ENCODE results near the gene SLC39A3. TPM values are rescaled to one million over a fixed set of nuclear protein-coding genes. Genes with fewer than 3 reads are reported as not detected.
"Not testable (repeated sequence)": the region's sequence is repeated elsewhere in the genome, so short reads cannot be mapped to it uniquely, and the experiment has no call there.

SLC39A3 gene
- total RNA-seq, 5 donors from 2014 or later (not counting 1 experiment from before 2014, with no cell fraction given) = 13.2 to 24.5 (median 19.6) TPM

GRCh38 chr19:2716275-2716650 lies 23.6 kb downstream of the SLC39A3 start:
- Mint-ChIP-seq H3K9me3 (peaks cover 2 to 11% (median 3%) of the 10 kb centered on the region in 3 donors), H3K27ac (no peak overlapping the region), H3K4me3 (no peak overlapping the region), H3K27me3 (peaks cover 8 to 32% of the 10 kb centered on the region in 2 donors), H3K36me3 (peaks cover 6% of the 10 kb centered on the region), H3K4me1 (peaks cover 5 to 12% (median 6%) of the 10 kb centered on the region in 3 donors)
- peaks cover 2 to 14% of the 10 kb centered on the region in 2 experiments for H3K4me1 ChIP-seq (ENCODE audit: control insufficient read depth in 1 of 2, extremely low read depth in 1 of 2, insufficient read depth in 2 of 2, low read length in 2 of 2)
- H3K36me3 ChIP-seq (ENCODE audit: control insufficient read depth in 2 of 2, extremely low read depth in 1 of 2, insufficient read depth in 1 of 2, low read length in 1 of 2) = peaks cover 0 to 4% of the 10 kb centered on the region in 2 donors
- no peak overlapping the region for H3K4me3 ChIP-seq (ENCODE audit: control insufficient read depth in 1 of 2, extremely low read depth in 1 of 2, low read length in 1 of 2)
- H3K9me3 ChIP-seq = no peaks in the 10 kb centered on the region
- ATAC-seq (replicated peaks in 1 of 4) (no peak), DNase-seq (no peak)
- H3K27me3 ChIP-seq (replicated peaks in 1 of 2; ENCODE audit: control insufficient read depth in 2 of 2, extremely low read depth in 1 of 2, insufficient read depth in 2 of 2, low read length in 1 of 2) = peaks cover 0 to 63% of the 10 kb centered on the region in 2 experiments
- POLR2A ChIA-PET = no interaction called here
- whole genome bisulfite sequencing (ENCODE audit: insufficient coverage) = 84% methylated on average over 9 of the region's 19 CpGs
- CTCF ChIA-PET = no interaction called here
- H3K27ac ChIP-seq (ENCODE audit: low read length) = no peak overlapping the region

- H3K27ac ChIP-seq (ENCODE audit: low read length) = no peak overlapping the region
- H3K9me3 ChIP-seq = no peaks in the 10 kb centered on the region
- Mint-ChIP-seq H3K4me3 (no peak overlapping the region), H3K36me3 (peaks cover 6% of the 10 kb centered on the region), H3K4me1 (peaks cover 9 to 16% (median 11%) of the 10 kb centered on the region in 3 donors), H3K27ac (no peak overlapping the region), H3K9me3 (peaks cover 2 to 11% (median 3%) of the 10 kb centered on the region in 3 donors), H3K27me3 (peaks cover 8 to 33% of the 10 kb centered on the region in 2 donors)
- H3K4me1 ChIP-seq (ENCODE audit: control insufficient read depth in 1 of 2, extremely low read depth in 1 of 2, insufficient read depth in 2 of 2, low read length in 2 of 2) = peaks cover 6 to 18% of the 10 kb centered on the region in 2 experiments
- CTCF ChIA-PET = no interaction called here
- H3K27me3 ChIP-seq (replicated peaks in 1 of 2; ENCODE audit: control insufficient read depth in 2 of 2, extremely low read depth in 1 of 2, insufficient read depth in 2 of 2, low read length in 1 of 2) = peaks cover 0 to 65% of the 10 kb centered on the region in 2 experiments
- POLR2A ChIA-PET = no interaction called here
- no peak for DNase-seq
- peaks cover 0 to 4% of the 10 kb centered on the region in 2 donors for H3K36me3 ChIP-seq (ENCODE audit: control insufficient read depth in 2 of 2, extremely low read depth in 1 of 2, insufficient read depth in 1 of 2, low read length in 1 of 2)
- no peak overlapping the region for H3K4me3 ChIP-seq (ENCODE audit: control insufficient read depth in 1 of 2, extremely low read depth in 1 of 2, low read length in 1 of 2)
- ATAC-seq (replicated peaks in 1 of 4) = no peak
- WGBS (ENCODE audit: insufficient coverage) = 81% methylated on average over 7 of the region's 12 CpGs
Measured at GRCh38 chr19:2715470-2716274, 24.1 kb downstream of the SLC39A3 start.

DNA sequence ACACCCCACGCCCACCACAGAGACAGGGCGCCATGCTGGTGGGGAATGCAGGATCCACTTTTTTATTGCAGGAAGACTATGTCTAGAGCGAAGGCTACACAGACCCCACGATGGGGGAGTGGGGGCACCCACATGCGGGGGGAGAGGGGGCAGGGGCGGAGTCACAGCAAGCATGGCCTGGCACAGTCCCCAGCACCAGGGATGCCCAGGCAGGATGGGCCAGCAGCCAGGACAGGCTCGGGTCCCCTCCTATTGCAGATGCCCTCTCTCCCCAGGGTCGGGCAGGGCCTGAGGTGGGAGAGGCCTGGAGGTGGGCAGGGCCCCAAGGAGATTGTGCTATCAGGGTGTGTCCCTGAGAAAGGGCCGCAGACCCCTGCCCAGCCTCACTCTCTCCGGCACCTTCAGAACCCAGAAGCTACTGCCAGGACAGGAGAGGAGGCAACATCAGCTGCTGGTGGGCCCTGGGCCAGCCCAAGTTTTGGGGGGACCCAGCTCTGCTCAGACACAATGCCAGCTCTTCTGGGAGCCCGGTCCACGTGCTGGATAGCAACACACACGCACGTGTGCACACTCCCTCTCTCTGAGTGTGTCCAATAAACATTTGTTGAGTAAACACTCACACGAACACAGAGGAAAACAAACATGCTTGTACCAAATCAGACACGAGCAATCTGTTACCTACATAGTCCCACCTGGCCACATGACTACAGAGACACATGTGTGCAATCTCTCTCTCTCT lies 25.1 kb downstream of the SLC39A3 start:
- no peak for ATAC-seq (replicated peaks in 1 of 4)
- WGBS (ENCODE audit: insufficient coverage) = 78% methylated on average over 10 of the region's 16 CpGs

GRCh38 chr19:2714102-2714501 lies 25.7 kb downstream of the SLC39A3 start:
- Histone ChIP-seq H3K27me3 (replicated peaks in 1 of 2; ENCODE audit: control insufficient read depth in 2 of 2, extremely low read depth in 1 of 2, insufficient read depth in 2 of 2, low read length in 1 of 2) (peaks cover 0 to 56% of the 10 kb centered on the region in 2 experiments), H3K4me1 (ENCODE audit: control insufficient read depth in 1 of 2, extremely low read depth in 1 of 2, insufficient read depth in 2 of 2, low read length in 2 of 2) (peaks cover 4 to 13% of the 10 kb centered on the region in 2 experiments)
- peaks cover 2 to 11% (median 3%) of the 10 kb centered on the region in 3 donors for H3K9me3 Mint-ChIP-seq
- H3K27ac ChIP-seq (ENCODE audit: low read length); H3K4me3 ChIP-seq (ENCODE audit: control insufficient read depth in 1 of 2, extremely low read depth in 1 of 2, low read length in 1 of 2); H3K4me3 Mint-ChIP-seq; POLR2A ChIA-PET; H3K36me3 ChIP-seq (ENCODE audit: control insufficient read depth in 2 of 2, extremely low read depth in 1 of 2, insufficient read depth in 1 of 2, low read length in 1 of 2); ATAC-seq (replicated peaks in 1 of 4); H3K27ac Mint-ChIP-seq; CTCF ChIA-PET; H3K9me3 ChIP-seq; DNase-seq; H3K36me3 Mint-ChIP-seq: not testable (repeated sequence)
- H3K4me1 Mint-ChIP-seq = peaks cover 9 to 18% (median 17%) of the 10 kb centered on the region in 3 donors
- H3K27me3 Mint-ChIP-seq = peaks cover 4 to 25% of the 10 kb centered on the region in 2 donors
- 13% methylated on average over 1 of the region's 1 CpG for WGBS (ENCODE audit: insufficient coverage)

More for the DNA sequence above, 25.1 kb downstream of the SLC39A3 start:
- Mint-ChIP-seq H3K4me3 (no peak overlapping the region), H3K27ac (no peak overlapping the region), H3K9me3 (peaks cover 2 to 11% (median 3%) of the 10 kb centered on the region in 3 donors), H3K27me3 (peaks cover 5 to 29% of the 10 kb centered on the region in 2 donors), H3K4me1 (peaks cover 10 to 19% (median 18%) of the 10 kb centered on the region in 3 donors), H3K36me3 (peaks cover 6% of the 10 kb centered on the region)
- ChIA-PET POLR2A (no interaction called here), CTCF (no interaction called here)
- Histone ChIP-seq H3K4me3 (ENCODE audit: control insufficient read depth in 1 of 2, extremely low read depth in 1 of 2, low read length in 1 of 2) (no peak overlapping the region), H3K4me1 (ENCODE audit: control insufficient read depth in 1 of 2, extremely low read depth in 1 of 2, insufficient read depth in 2 of 2, low read length in 2 of 2) (peaks cover 4 to 13% of the 10 kb centered on the region in 2 experiments), H3K27ac (ENCODE audit: low read length) (no peak overlapping the region), H3K9me3 (no peaks in the 10 kb centered on the region), H3K27me3 (replicated peaks in 1 of 2; ENCODE audit: control insufficient read depth in 2 of 2, extremely low read depth in 1 of 2, insufficient read depth in 2 of 2, low read length in 1 of 2) (peaks cover 0 to 57% of the 10 kb centered on the region in 2 experiments), H3K36me3 (ENCODE audit: control insufficient read depth in 2 of 2, extremely low read depth in 1 of 2, insufficient read depth in 1 of 2, low read length in 1 of 2) (peaks cover 0 to 4% of the 10 kb centered on the region in 2 donors)
- DNase-seq = no peak

DNA sequence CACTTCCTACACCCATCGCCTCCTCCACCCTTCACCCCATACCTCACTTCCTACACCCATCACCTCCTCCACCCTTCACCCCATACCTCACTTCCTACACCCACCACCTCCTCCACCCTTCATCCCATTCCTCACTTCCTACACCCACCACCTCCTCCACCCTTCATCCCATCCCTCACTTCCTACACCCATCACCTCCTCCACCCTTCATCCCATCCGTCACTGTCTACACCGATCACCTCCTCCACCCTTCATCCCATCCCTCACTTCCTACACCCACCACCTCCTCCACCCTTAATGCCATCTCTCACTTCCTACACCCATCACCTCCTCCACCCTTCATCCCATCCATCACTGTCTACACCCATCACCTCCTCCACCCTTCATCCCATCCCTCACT lies 26.6 kb downstream of the SLC39A3 start:
- H3K27me3 ChIP-seq (replicated peaks in 1 of 2; ENCODE audit: control insufficient read depth in 2 of 2, extremely low read depth in 1 of 2, insufficient read depth in 2 of 2, low read length in 1 of 2) = peaks cover 0 to 48% of the 10 kb centered on the region in 2 experiments
- H3K36me3 ChIP-seq (ENCODE audit: control insufficient read depth in 2 of 2, extremely low read depth in 1 of 2, insufficient read depth in 1 of 2, low read length in 1 of 2); H3K9me3 ChIP-seq; DNase-seq; POLR2A ChIA-PET; ATAC-seq (replicated peaks in 1 of 4); H3K4me3 Mint-ChIP-seq; CTCF ChIA-PET; H3K27ac ChIP-seq (ENCODE audit: low read length); H3K4me3 ChIP-seq (ENCODE audit: control insufficient read depth in 1 of 2, extremely low read depth in 1 of 2, low read length in 1 of 2); H3K27ac Mint-ChIP-seq; H3K36me3 Mint-ChIP-seq: not testable (repeated sequence)
- peaks cover 2 to 11% (median 3%) of the 10 kb centered on the region in 3 donors for H3K9me3 Mint-ChIP-seq
- peaks cover 4 to 13% of the 10 kb centered on the region in 2 experiments for H3K4me1 ChIP-seq (ENCODE audit: control insufficient read depth in 1 of 2, extremely low read depth in 1 of 2, insufficient read depth in 2 of 2, low read length in 2 of 2)
- WGBS (ENCODE audit: insufficient coverage) = 80% methylated on average over 1 of the region's 3 CpGs
- H3K27me3 Mint-ChIP-seq = peaks cover 3 to 16% of the 10 kb centered on the region in 2 donors
- peaks cover 9 to 18% (median 17%) of the 10 kb centered on the region in 3 donors for H3K4me1 Mint-ChIP-seq

- Histone ChIP-seq H3K36me3 (ENCODE audit: control insufficient read depth in 2 of 2, extremely low read depth in 1 of 2, insufficient read depth in 1 of 2, low read length in 1 of 2) (peaks cover 0 to 4% of the 10 kb centered on the region in 2 donors), H3K9me3 (no peaks in the 10 kb centered on the region), H3K4me3 (ENCODE audit: control insufficient read depth in 1 of 2, extremely low read depth in 1 of 2, low read length in 1 of 2) (no peak overlapping the region), H3K27me3 (replicated peaks in 1 of 2; ENCODE audit: control insufficient read depth in 2 of 2, extremely low read depth in 1 of 2, insufficient read depth in 2 of 2, low read length in 1 of 2) (peaks cover 0 to 38% of the 10 kb centered on the region in 2 experiments), H3K27ac (ENCODE audit: low read length) (no peak overlapping the region), H3K4me1 (ENCODE audit: control insufficient read depth in 1 of 2, extremely low read depth in 1 of 2, insufficient read depth in 2 of 2, low read length in 2 of 2) (peaks cover 4 to 13% of the 10 kb centered on the region in 2 experiments)
- CTCF ChIA-PET = no interaction called here
- DNase-seq = no peak
- H3K36me3 Mint-ChIP-seq = peaks cover 6% of the 10 kb centered on the region
- no peak for ATAC-seq (replicated peaks in 1 of 4)
- H3K4me3 Mint-ChIP-seq = peak overlapping the region in 1 of 3 donors; percentile 19
- H3K27me3 Mint-ChIP-seq = peaks cover 0 to 14% of the 10 kb centered on the region in 2 donors
- POLR2A ChIA-PET = no interaction called here
- WGBS (ENCODE audit: insufficient coverage) = 100% methylated on average over 2 of the region's 5 CpGs
- no peak overlapping the region for H3K27ac Mint-ChIP-seq
- H3K4me1 Mint-ChIP-seq = peaks cover 9 to 18% (median 17%) of the 10 kb centered on the region in 3 donors
- peaks cover 2 to 11% (median 3%) of the 10 kb centered on the region in 3 donors for H3K9me3 Mint-ChIP-seq
Measured at GRCh38 chr19:2711875-2712205, 28.0 kb downstream of the SLC39A3 start.

Measured in T-cell (primary cell).